Measurements from ENCODE around the gene PSMA5. TPM values are rescaled to one million over a fixed set of nuclear protein-coding genes. Genes with fewer than 3 reads are reported as not detected.

Gene PSMA5
- total and polyA plus RNA-seq, 2 of the 13 experiments (the other 11 are each of a cell fraction or from before 2014, with no cell fraction given), result 140 to 169 TPM

DNA sequence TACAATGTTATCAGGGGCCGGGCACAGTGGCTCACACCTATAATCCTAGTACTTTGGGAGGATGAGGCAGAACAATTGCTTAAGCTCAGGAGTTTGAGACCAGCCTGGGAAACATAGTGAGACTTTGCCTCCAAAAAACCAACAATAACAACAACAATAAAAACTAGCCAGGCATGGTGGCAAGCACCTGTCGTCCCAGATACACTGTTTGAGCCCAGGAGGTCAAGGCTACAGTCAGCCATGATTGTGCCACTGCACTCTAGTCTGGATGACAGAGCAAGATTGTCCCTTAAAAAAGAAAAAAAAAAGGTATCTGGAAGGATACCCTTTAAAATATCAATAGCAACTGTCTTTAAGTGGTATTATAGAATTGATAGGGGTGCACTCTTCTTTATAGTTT lies 44.7 kb downstream of the PSMA5 start (continued):
- no peak for TF ChIP-seq SOX6 (IDR thresholded peaks at IDR 0.05)
- peak; percentile 69 for TF ChIP-seq SOX6 (CRISPR knock-in tag; IDR thresholded peaks at IDR 0.05)
- TF ChIP-seq, protein P1, sequence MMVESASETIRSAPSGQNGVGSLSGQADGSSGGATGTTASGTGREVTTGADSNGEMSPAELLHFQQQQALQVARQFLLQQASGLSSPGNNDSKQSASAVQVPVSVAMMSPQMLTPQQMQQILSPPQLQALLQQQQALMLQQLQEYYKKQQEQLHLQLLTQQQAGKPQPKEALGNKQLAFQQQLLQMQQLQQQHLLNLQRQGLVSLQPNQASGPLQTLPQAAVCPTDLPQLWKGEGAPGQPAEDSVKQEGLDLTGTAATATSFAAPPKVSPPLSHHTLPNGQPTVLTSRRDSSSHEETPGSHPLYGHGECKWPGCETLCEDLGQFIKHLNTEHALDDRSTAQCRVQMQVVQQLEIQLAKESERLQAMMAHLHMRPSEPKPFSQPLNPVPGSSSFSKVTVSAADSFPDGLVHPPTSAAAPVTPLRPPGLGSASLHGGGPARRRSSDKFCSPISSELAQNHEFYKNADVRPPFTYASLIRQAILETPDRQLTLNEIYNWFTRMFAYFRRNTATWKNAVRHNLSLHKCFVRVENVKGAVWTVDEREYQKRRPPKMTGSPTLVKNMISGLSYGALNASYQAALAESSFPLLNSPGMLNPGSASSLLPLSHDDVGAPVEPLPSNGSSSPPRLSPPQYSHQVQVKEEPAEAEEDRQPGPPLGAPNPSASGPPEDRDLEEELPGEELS (CRISPR knock-in tag; IDR thresholded peaks at IDR 0.05), result peak; percentile 42
- peak; percentile 27; the same call in 1 of the 2 replicates for TF ChIP-seq HNF4A (CRISPR knock-in tag; IDR thresholded peaks at IDR 0.05)
- peak; percentile 41; the same call in 1 of the 2 replicates for TF ChIP-seq SAP130 (CRISPR knock-in tag; IDR thresholded peaks at IDR 0.05; ENCODE audit: low read depth)
- no peak for TF ChIP-seq JDP2 (CRISPR knock-in tag; IDR thresholded peaks at IDR 0.05; ENCODE audit: borderline replicate concordance)
- TF ChIP-seq DNMT3B (CRISPR knock-in tag; conservative IDR thresholded peaks at IDR 0.05), result no peak
- peak in 1 of 2 experiments; percentile 54; a peak in 1 of 4 replicates for TF ChIP-seq NR2F1 (CRISPR knock-in tag; IDR thresholded peaks at IDR 0.05)
- TF ChIP-seq, protein P2, sequence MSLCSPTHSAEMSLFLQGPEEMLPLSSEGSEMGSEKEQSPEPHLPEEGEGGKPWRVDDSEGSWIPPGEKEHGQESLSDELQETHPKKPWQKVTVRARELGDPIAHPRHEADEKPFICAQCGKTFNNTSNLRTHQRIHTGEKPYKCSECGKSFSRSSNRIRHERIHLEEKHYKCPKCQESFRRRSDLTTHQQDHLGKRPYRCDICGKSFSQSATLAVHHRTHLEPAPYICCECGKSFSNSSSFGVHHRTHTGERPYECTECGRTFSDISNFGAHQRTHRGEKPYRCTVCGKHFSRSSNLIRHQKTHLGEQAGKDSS (CRISPR knock-in tag; IDR thresholded peaks at IDR 0.05; ENCODE audit: borderline replicate concordance, low read depth), result no peak
- no peak for TF ChIP-seq ZNF24 (IDR thresholded peaks at IDR 0.05)
- TF ChIP-seq HOXA3 (CRISPR knock-in tag; IDR thresholded peaks at IDR 0.05), result peak; percentile 50; the same call in 1 of the 2 replicates
- TF ChIP-seq ZSCAN25 (CRISPR knock-in tag; IDR thresholded peaks at IDR 0.05), result no peak
- TF ChIP-seq, protein P3, sequence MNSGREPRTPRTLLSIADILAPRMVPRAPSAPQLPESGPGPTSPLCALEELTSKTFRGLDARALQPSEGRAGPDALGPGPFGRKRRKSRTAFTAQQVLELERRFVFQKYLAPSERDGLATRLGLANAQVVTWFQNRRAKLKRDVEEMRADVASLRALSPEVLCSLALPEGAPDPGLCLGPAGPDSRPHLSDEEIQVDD (CRISPR knock-in tag; IDR thresholded peaks at IDR 0.05; ENCODE audit: borderline replicate concordance), result no peak
- TF ChIP-seq, protein P4, sequence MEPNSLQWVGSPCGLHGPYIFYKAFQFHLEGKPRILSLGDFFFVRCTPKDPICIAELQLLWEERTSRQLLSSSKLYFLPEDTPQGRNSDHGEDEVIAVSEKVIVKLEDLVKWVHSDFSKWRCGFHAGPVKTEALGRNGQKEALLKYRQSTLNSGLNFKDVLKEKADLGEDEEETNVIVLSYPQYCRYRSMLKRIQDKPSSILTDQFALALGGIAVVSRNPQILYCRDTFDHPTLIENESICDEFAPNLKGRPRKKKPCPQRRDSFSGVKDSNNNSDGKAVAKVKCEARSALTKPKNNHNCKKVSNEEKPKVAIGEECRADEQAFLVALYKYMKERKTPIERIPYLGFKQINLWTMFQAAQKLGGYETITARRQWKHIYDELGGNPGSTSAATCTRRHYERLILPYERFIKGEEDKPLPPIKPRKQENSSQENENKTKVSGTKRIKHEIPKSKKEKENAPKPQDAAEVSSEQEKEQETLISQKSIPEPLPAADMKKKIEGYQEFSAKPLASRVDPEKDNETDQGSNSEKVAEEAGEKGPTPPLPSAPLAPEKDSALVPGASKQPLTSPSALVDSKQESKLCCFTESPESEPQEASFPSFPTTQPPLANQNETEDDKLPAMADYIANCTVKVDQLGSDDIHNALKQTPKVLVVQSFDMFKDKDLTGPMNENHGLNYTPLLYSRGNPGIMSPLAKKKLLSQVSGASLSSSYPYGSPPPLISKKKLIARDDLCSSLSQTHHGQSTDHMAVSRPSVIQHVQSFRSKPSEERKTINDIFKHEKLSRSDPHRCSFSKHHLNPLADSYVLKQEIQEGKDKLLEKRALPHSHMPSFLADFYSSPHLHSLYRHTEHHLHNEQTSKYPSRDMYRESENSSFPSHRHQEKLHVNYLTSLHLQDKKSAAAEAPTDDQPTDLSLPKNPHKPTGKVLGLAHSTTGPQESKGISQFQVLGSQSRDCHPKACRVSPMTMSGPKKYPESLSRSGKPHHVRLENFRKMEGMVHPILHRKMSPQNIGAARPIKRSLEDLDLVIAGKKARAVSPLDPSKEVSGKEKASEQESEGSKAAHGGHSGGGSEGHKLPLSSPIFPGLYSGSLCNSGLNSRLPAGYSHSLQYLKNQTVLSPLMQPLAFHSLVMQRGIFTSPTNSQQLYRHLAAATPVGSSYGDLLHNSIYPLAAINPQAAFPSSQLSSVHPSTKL (CRISPR knock-in tag; IDR thresholded peaks at IDR 0.05), result peak; percentile 41
- 0 out of 2 replicates have a peak, but pooled peaks have one; percentile 7 for TF ChIP-seq FOXK2 (IDR thresholded peaks at IDR 0.05)
- TF ChIP-seq, protein P5, sequence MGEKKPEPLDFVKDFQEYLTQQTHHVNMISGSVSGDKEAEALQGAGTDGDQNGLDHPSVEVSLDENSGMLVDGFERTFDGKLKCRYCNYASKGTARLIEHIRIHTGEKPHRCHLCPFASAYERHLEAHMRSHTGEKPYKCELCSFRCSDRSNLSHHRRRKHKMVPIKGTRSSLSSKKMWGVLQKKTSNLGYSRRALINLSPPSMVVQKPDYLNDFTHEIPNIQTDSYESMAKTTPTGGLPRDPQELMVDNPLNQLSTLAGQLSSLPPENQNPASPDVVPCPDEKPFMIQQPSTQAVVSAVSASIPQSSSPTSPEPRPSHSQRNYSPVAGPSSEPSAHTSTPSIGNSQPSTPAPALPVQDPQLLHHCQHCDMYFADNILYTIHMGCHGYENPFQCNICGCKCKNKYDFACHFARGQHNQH (CRISPR knock-in tag; IDR thresholded peaks at IDR 0.05), result peak; percentile 56; the same call in 1 of the 2 replicates
- TF ChIP-seq SRSF4 (IDR thresholded peaks at IDR 0.05; ENCODE audit: low read depth, low read length, poor library complexity, severe bottlenecking), result no peak
- TF ChIP-seq, protein P6, sequence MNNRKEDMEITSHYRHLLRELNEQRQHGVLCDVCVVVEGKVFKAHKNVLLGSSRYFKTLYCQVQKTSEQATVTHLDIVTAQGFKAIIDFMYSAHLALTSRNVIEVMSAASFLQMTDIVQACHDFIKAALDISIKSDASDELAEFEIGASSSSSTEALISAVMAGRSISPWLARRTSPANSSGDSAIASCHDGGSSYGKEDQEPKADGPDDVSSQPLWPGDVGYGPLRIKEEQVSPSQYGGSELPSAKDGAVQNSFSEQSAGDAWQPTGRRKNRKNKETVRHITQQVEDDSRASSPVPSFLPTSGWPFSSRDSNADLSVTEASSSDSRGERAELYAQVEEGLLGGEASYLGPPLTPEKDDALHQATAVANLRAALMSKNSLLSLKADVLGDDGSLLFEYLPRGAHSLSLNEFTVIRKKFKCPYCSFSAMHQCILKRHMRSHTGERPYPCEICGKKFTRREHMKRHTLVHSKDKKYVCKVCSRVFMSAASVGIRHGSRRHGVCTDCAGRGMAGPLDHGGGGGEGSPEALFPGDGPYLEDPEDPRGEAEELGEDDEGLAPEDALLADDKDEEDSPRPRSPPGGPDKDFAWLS (CRISPR knock-in tag; IDR thresholded peaks at IDR 0.05; ENCODE audit: borderline replicate concordance), result no peak
- TF ChIP-seq ZNF296 (CRISPR knock-in tag; conservative IDR thresholded peaks at IDR 0.05), result no peak
- no peak for TF ChIP-seq ISL2 (CRISPR knock-in tag; IDR thresholded peaks at IDR 0.05)
- TF ChIP-seq MED13 (CRISPR knock-in tag; IDR thresholded peaks at IDR 0.05), result no peak
- TF ChIP-seq JUND (CRISPR knock-in tag; IDR thresholded peaks at IDR 0.05), result no peak
